ENCODE results near the gene PRKAG2. TPM values are rescaled to one million over a fixed set of nuclear protein-coding genes. Genes with fewer than 3 reads are reported as not detected.
"Not testable (repeated sequence)": the region's sequence is repeated elsewhere in the genome, so short reads cannot be mapped to it uniquely, and the experiment has no call there.

The PRKAG2 gene
- 15.9 and 17.5 TPM in 2 replicates for total RNA-seq

- peak in 1 of 2 donors; percentile 22 for DNase-seq (ENCODE audit: low read depth in 2 of 2)
Observed at GRCh38 chr7:151876899-151877777, at the start of gene PRKAG2. TSS of gene PRKAG2 (minus strand) at chr7:151877115. CDS start at chr7:151876620, 495 bp downstream.

- DNase-seq (ENCODE audit: low read depth in 2 of 2), result no peak
Observed at GRCh38 chr7:151926336-151926712, 49.4 kb upstream of the PRKAG2 start.

- DNase-seq (ENCODE audit: low read depth in 2 of 2), result no peak
Observed at GRCh38 chr7:151925446-151926335, 48.8 kb upstream of the PRKAG2 start.

GRCh38 chr7:151924508-151924907 is 47.6 kb upstream of the PRKAG2 start:
- no peak for DNase-seq (ENCODE audit: low read depth in 2 of 2)

GRCh38 chr7:151924001-151924400 is 47.1 kb upstream of the PRKAG2 start:
- no peak for DNase-seq (ENCODE audit: low read depth in 2 of 2)

- DNase-seq (ENCODE audit: low read depth in 2 of 2), result no peak
Observed at GRCh38 chr7:151923097-151923876, 46.4 kb upstream of the PRKAG2 start.

GRCh38 chr7:151921451-151921850 is 44.5 kb upstream of the PRKAG2 start:
- DNase-seq (ENCODE audit: low read depth in 2 of 2), result no peak

DNA sequence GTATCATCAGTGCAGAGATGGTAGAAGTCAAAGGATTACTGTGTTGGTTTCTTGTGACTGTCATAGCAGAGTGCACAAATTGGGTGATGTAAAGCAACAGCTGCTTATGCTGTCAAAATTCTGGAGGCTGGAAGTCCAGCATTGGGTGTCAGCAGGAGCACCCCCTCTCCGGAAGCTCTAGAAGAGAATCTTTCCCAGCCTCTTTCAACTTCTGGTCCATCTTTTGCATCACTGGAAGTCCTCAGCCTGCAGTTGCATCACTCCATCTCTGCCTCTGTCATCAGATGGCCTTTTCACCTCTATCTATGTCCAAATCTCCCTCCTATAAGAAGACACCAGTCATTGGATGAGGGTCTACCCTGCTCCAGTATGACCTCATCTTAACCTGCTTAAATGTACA is 43.6 kb upstream of the PRKAG2 start:
- DNase-seq (ENCODE audit: low read depth in 2 of 2), result no peak

GRCh38 chr7:151919595-151919994 is 42.7 kb upstream of the PRKAG2 start:
- DNase-seq (ENCODE audit: low read depth in 2 of 2), result no peak

DNA sequence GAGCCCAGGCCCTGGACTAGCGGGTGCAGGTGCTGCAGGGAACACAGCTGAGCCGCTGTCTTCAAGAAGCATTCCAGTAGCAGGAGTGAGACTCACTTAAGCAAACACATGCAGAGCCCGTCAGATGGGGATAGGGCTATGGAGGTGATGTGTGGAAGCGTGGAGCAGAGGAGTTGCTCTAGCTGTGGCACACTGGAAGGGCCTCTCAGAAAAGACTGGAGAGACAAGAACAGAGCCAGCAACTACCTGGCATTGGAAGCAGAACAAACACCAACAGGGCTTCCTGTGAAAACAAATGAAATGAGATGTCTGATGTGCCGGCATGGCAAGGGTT is 41.6 kb upstream of the PRKAG2 start:
- no peak for DNase-seq (ENCODE audit: low read depth in 2 of 2)

GRCh38 chr7:151917791-151918509 is 41.0 kb upstream of the PRKAG2 start:
- no peak for DNase-seq (ENCODE audit: low read depth in 2 of 2)

DNA sequence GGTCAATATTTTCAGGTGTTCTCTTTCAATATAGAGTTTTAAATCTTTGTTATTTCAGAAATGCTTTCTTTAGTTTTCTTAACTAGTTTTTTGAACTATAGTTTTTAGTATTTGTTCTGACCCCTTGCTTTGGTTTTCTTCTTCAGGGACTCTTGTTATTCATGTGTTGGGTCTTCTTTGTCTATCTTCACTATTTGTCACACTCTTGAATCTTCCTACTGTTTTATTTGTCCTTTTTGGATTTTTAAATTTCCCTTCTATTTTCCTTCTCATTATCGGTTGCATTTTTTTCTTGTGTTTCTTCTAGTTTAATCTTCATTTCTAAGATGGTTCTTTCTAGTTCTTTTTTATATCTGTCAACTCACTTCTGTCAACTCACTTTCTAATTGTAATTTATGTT is 37.1 kb upstream of the PRKAG2 start:
- no peak for DNase-seq (ENCODE audit: low read depth in 2 of 2)

DNA sequence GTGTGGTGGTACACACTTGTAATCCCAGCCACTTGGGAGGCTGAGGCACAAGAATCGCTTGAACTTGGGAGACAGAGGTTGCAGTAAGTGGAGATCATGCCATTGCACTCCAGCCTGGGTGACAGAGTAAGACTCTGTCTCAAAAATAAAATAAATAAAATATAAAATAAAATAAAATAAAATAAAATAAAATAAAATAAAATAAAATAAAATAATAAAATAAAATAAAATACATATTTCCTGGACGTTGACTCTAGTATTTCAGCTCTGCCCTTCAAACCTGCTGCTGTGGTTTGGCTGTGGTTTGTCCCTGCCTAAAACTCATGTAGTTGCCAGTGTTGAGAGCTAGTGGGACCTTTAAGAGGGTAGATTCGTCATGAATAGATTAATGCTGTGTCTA is 33.7 kb upstream of the PRKAG2 start:
- DNase-seq (ENCODE audit: low read depth in 2 of 2), result not testable (repeated sequence)

DNA sequence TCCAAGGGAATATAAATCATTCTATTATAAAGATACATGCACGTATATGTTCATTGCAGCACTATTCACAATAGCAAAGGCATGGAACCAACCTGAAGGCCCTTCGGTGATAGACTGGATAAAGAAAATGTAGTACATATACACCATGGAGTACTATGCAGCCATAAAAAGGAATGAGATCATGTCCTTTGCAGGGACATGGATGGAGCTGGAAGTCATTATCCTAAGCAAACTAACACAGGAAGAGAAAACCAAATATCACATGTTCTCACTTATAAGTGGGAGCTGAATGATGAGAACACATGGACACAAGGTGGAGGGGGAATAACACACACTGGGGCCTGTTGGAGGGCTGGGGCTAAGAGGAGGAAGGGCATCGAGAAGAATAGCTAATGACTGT is 30.2 kb upstream of the PRKAG2 start:
- not testable (repeated sequence) for DNase-seq (ENCODE audit: low read depth in 2 of 2)

GRCh38 chr7:151905766-151906165 is 28.9 kb upstream of the PRKAG2 start:
- DNase-seq (ENCODE audit: low read depth in 2 of 2), result no peak

DNA sequence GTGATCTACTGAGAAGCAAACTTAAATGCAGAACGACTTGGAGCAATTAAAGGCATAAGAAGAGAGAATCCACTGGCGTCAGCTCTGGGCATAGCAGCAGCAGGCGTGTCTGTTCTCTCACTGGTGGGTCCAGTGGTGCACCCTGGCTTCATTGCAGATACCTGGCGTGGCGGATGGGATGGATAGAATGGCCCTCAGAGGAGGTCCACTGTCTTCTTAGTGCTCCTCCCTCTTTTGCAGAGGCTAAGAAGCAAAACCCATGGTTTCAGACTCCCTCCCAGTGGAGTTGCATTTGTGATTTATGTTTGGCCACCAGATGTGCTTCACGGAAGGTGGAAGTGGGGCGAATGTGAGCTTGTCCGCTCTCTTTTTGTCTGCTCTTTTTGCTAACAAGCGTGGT is 28.4 kb upstream of the PRKAG2 start:
- DNase-seq (ENCODE audit: low read depth in 2 of 2), result no peak

DNA sequence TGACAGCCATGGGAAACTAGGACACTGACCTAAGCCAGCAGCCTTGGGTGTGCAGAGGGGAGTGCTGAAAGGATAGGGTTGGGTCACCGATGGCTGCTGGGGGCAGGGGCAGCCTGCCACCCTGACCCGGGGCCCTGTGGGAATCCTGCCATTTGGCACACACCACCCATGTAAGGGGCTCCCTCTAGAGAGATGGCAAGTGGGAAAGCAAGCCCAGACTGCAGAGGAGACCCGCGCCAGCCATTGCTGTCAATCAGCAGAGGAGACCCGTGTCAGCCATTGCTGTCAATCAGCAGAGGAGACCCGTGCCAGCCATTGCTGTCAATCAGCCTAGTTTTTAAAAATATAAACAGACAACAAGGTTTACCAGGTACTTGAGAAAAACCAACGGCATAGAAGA is 27.4 kb upstream of the PRKAG2 start:
- DNase-seq (ENCODE audit: low read depth in 2 of 2), result no peak

- no peak for DNase-seq (ENCODE audit: low read depth in 2 of 2)
Observed at GRCh38 chr7:151903249-151904032, 26.5 kb upstream of the PRKAG2 start.

DNA sequence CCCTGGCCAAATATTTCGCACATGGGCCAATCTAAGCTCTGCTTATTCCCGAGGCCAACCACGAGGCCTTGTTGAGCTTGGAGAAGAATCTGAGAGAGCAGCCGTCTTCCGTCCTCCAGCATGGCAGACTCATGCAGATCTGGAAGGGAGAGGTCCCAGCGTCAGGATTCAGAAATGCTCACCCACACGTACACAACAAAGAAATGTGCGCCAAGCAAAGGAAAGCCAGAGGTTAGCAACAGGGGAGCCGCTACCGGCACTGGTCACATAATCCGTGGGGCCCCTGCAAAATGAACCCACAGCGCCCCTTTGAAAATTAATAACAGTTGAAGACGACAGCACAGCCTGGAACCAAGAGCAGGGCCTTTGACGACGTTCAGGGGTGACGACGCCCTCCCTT is 25.4 kb upstream of the PRKAG2 start:
- DNase-seq (ENCODE audit: low read depth in 2 of 2), result no peak

DNA sequence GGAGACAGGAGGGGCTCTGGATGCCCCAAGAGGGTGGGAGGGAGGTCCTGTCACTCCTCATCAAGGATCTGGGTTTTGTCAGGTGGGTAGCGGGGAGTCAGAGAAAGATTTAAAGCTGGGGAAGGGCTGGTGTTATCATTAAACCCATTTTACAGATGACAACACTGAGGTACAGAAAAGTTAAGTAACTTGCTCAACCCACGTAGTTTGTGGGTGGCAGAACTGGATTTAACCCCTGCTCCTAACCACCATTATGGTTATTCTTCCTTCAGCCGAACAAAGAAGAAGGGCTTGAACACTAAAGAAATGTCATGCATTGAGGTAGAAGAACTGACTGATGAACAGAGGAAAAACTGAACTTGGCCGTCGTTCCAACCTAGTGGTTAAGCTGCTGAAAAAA is 24.9 kb upstream of the PRKAG2 start:
- no peak for DNase-seq (ENCODE audit: low read depth in 2 of 2)
